ENCODE results near the gene PRSS22.

PRSS22 gene

DNA sequence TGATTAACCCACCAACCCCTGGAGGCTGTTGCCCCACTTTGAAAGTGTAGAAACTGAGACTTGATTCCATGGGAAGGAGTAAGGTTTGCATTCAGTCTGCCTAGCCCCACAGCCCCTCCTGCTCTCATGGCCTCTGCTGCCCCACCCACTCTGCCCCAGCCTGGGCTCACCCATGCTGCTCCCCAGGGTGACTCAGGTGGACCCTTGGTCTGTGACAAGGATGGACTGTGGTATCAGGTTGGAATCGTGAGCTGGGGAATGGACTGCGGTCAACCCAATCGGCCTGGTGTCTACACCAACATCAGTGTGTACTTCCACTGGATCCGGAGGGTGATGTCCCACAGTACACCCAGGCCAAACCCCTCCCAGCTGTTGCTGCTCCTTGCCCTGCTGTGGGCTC lies 53.2 kb downstream of the PRSS22 start:
- DNase-seq: no peak
- Mint-ChIP-seq H3K36me3 (ENCODE audit: low read depth) (no peaks in the 10 kb centered on the region), H3K9me3 (peaks cover 54% of the 10 kb centered on the region), H3K27me3 (ENCODE audit: low read depth, poor library complexity) (peaks cover 51% of the 10 kb centered on the region), H3K4me3 (no peak overlapping the region), H3K27ac (no peak overlapping the region), H3K4me1 (no peaks in the 10 kb centered on the region)
- no peak for TF ChIP-seq CTCF (IDR thresholded peaks at IDR 0.05)

DNA sequence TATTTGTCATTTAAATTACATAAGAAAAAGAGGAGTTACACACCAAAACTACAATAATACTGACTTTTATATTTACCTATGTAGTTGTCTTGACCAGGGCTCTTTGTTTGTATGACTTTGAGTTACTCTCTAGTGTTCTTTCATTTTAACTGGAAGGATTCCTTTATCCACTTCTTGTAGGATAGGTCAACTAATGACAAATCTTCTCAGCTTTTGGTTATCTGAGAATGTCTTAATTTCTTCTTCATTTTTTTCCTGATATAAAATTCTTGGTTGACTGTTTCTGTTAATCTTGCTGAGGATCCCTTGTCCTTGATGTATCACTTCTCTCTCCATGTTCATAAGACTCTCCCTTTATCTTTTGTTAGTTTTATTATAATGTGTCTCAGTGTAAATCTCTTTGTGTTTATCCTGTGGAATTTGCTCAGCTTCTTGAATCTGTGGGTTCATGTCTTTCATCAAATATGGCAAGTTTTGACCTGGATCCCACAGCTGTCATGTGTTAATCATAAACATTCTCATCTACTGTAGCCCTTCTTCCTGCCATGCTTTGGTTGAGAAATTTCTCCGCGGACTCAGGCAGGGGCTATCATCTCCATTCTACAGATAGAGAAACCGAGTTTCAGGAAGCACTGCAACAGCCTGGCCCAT lies 54.3 kb downstream of the PRSS22 start:
- Mint-ChIP-seq H3K36me3 (ENCODE audit: low read depth) (no peaks in the 10 kb centered on the region), H3K27me3 (ENCODE audit: low read depth, poor library complexity) (peaks cover 41% of the 10 kb centered on the region), H3K9me3 (peaks cover 45% of the 10 kb centered on the region), H3K4me3 (no peak overlapping the region), H3K4me1 (no peaks in the 10 kb centered on the region), H3K27ac (no peak overlapping the region)
- DNase-seq: no peak
- no peak for TF ChIP-seq CTCF (IDR thresholded peaks at IDR 0.05)
